ENCODE results near the gene FANCF. TPM values are rescaled to one million over a fixed set of nuclear protein-coding genes. Genes with fewer than 3 reads are reported as not detected.

The FANCF gene
- total RNA-seq, 2 experiments from 2014 or later, result 7.2 to 7.4 TPM

- ChIA-PET POLR2A (no interaction called here), CTCF (no interaction called here)
- Mint-ChIP-seq H3K9me3 (no peaks in the 10 kb centered on the region), H3K4me3 (no peak overlapping the region), H3K36me3 (ENCODE audit: low read depth) (no peaks in the 10 kb centered on the region), H3K27ac (no peak overlapping the region), H3K4me1 (ENCODE audit: low read depth) (no peaks in the 10 kb centered on the region), H3K27me3 (peaks cover 23% of the 10 kb centered on the region)
- no peaks in the 10 kb centered on the region for H3K36me3 ChIP-seq (ENCODE audit: insufficient read depth, low read length)
- no peaks in the 10 kb centered on the region for H3K4me1 ChIP-seq (ENCODE audit: insufficient read depth, low read length)
- H3K4me3 ChIP-seq (ENCODE audit: low read length), result no peak overlapping the region
- H3K27ac ChIP-seq (ENCODE audit: low read depth in 1 of 2, low read length in 2 of 2), result no peak overlapping the region
- H3K27me3 ChIP-seq (ENCODE audit: control insufficient read depth in 1 of 2, insufficient read depth in 2 of 2, low read length in 2 of 2), result no peaks in the 10 kb centered on the region
- TF ChIP-seq, protein P1, sequence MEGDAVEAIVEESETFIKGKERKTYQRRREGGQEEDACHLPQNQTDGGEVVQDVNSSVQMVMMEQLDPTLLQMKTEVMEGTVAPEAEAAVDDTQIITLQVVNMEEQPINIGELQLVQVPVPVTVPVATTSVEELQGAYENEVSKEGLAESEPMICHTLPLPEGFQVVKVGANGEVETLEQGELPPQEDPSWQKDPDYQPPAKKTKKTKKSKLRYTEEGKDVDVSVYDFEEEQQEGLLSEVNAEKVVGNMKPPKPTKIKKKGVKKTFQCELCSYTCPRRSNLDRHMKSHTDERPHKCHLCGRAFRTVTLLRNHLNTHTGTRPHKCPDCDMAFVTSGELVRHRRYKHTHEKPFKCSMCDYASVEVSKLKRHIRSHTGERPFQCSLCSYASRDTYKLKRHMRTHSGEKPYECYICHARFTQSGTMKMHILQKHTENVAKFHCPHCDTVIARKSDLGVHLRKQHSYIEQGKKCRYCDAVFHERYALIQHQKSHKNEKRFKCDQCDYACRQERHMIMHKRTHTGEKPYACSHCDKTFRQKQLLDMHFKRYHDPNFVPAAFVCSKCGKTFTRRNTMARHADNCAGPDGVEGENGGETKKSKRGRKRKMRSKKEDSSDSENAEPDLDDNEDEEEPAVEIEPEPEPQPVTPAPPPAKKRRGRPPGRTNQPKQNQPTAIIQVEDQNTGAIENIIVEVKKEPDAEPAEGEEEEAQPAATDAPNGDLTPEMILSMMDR (IDR thresholded peaks at IDR 0.05), result no peak
- H3K9me3 ChIP-seq (ENCODE audit: control insufficient read depth in 1 of 2, insufficient read depth in 1 of 2, low read length in 2 of 2), result no peaks in the 10 kb centered on the region
- intact Hi-C loops (cut with DNase I, micrococcal nuclease), result no loop called here
- ATAC-seq (ENCODE audit: poor library complexity) (no peak), DNase-seq (no peak)
These were observed 23.1 kb downstream of the FANCF start for GRCh38 chr11:22602504-22602903.

- ATAC-seq (ENCODE audit: poor library complexity), result no peak
- H3K9me3 Mint-ChIP-seq, result no peaks in the 10 kb centered on the region
- Histone ChIP-seq H3K27me3 (ENCODE audit: control insufficient read depth in 1 of 2, insufficient read depth in 2 of 2, low read length in 2 of 2) (no peaks in the 10 kb centered on the region), H3K27ac (ENCODE audit: low read depth in 1 of 2, low read length in 2 of 2) (no peak overlapping the region), H3K36me3 (ENCODE audit: insufficient read depth, low read length) (no peaks in the 10 kb centered on the region), H3K9me3 (ENCODE audit: control insufficient read depth in 1 of 2, insufficient read depth in 1 of 2, low read length in 2 of 2) (peaks cover 0 to 3% of the 10 kb centered on the region in 2 experiments), H3K4me1 (ENCODE audit: insufficient read depth, low read length) (no peaks in the 10 kb centered on the region), H3K4me3 (ENCODE audit: low read length) (no peak overlapping the region)
- no peaks in the 10 kb centered on the region for H3K36me3 Mint-ChIP-seq (ENCODE audit: low read depth)
- TF ChIP-seq, protein P1 (IDR thresholded peaks at IDR 0.05), result no peak
- intact Hi-C loops (cut with DNase I, micrococcal nuclease), result no loop called here
- ChIA-PET POLR2A (no interaction called here), CTCF (no interaction called here)
- no peaks in the 10 kb centered on the region for H3K4me1 Mint-ChIP-seq (ENCODE audit: low read depth)
- no peak for DNase-seq
- H3K4me3 Mint-ChIP-seq, result no peak overlapping the region
- no peak overlapping the region for H3K27ac Mint-ChIP-seq
- H3K27me3 Mint-ChIP-seq, result peaks cover 29% of the 10 kb centered on the region
These were observed 26.2 kb downstream of the FANCF start for GRCh38 chr11:22599458-22599857.

DNA sequence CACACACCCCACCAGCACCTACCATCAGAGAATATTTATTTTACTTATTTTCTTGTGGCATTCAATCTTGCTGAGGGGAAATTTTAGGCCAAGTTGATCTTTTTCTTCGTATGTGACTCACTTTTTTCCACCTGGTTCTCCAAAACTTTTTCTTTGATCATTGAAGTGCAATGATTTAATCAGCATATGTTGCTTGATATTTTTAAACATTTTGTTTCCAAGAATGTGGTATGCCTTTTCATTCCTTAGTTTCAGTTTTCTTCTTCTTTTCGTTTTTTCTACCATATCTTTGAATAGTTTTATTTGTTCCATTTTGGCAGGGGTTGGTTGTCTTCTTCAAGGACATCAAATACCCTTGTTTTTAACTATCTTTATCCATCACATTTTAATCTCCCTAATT, 28.6 kb downstream of the FANCF start:
- H3K27me3 Mint-ChIP-seq, result peaks cover 43% of the 10 kb centered on the region
- peaks cover 0 to 6% of the 10 kb centered on the region in 2 experiments for H3K27me3 ChIP-seq (ENCODE audit: control insufficient read depth in 1 of 2, insufficient read depth in 2 of 2, low read length in 2 of 2)
- CTCF ChIA-PET, result no interaction called here
- DNase-seq, result no peak
- H3K9me3 ChIP-seq (ENCODE audit: control insufficient read depth in 1 of 2, insufficient read depth in 1 of 2, low read length in 2 of 2), result peaks cover 0 to 3% of the 10 kb centered on the region in 2 experiments
- no peak overlapping the region for H3K27ac Mint-ChIP-seq
- H3K4me1 ChIP-seq (ENCODE audit: insufficient read depth, low read length), result no peaks in the 10 kb centered on the region
- no peaks in the 10 kb centered on the region for H3K9me3 Mint-ChIP-seq
- POLR2A ChIA-PET, result no interaction called here
- H3K4me1 Mint-ChIP-seq (ENCODE audit: low read depth), result no peaks in the 10 kb centered on the region
- H3K36me3 Mint-ChIP-seq (ENCODE audit: low read depth), result no peaks in the 10 kb centered on the region
- no peaks in the 10 kb centered on the region for H3K36me3 ChIP-seq (ENCODE audit: insufficient read depth, low read length)
- no peak overlapping the region for H3K4me3 Mint-ChIP-seq
- intact Hi-C loops (cut with DNase I, micrococcal nuclease), result no loop called here
- TF ChIP-seq, protein P1 (IDR thresholded peaks at IDR 0.05), result no peak
- ATAC-seq (ENCODE audit: poor library complexity), result no peak
- H3K27ac ChIP-seq (ENCODE audit: low read depth in 1 of 2, low read length in 2 of 2), result no peak overlapping the region
- no peak overlapping the region for H3K4me3 ChIP-seq (ENCODE audit: low read length)
